HG03439 (cell line): ENCODE measurements around the gene ZNF581.

Experiments used
- ATAC-seq: cut with Tn5 transposase; IDR thresholded peaks from one replicate; pipeline ENCODE4 v1.9.1; 2021; ENCODE audit warnings: mild to moderate bottlenecking, moderate library complexity; ENCODE audit not compliant: unreplicated experiment

The ZNF581 gene

GRCh38 chr19:55625004-55625326 is 18.5 kb upstream of the ZNF581 start:
- no peak for ATAC-seq

DNA sequence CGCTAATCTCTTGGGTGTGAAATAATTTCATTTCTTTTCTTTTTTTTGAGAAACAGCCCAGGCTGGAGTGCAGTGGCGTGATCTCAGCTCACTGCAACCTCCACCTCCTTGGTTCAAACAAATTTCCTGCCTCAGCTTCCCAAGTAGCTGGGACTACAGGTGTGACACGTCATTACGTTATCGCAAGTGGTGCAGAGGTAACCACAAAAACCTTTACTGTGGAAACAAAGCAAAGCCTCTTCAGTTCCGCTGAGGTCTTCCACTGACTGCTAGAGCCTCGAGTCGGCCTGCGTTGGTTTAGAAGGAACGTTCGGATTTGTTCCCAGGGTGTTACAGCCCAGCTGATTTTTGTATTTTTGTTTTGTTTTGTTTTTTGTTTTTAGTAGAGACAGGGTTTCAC is 17.1 kb upstream of the ZNF581 start:
- no peak for ATAC-seq

- ATAC-seq = no peak
Observed at GRCh38 chr19:55632463-55632834, 11.0 kb upstream of the ZNF581 start.

DNA sequence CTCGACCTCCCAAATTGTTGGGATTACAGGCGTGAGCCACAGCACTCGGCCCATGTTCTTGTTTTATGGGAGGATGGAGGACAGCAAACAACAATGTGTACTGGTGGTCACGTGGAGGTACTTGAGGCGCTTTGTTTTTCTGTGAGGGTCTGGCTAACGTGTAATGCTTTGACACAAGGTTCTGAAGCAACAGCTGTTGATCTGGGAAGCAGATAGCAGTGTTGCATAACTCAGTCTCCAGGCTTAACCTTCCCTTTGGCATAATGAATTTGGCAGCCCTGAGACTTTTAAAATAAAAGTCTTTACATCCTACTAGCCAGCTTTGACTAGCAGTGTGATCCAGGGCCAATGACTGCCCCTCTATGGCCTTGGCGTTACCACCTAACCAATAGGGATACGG is 9.6 kb upstream of the ZNF581 start:
- ATAC-seq = no peak

- no peak for ATAC-seq
Observed at GRCh38 chr19:55635334-55635717, 8.1 kb upstream of the ZNF581 start.

DNA sequence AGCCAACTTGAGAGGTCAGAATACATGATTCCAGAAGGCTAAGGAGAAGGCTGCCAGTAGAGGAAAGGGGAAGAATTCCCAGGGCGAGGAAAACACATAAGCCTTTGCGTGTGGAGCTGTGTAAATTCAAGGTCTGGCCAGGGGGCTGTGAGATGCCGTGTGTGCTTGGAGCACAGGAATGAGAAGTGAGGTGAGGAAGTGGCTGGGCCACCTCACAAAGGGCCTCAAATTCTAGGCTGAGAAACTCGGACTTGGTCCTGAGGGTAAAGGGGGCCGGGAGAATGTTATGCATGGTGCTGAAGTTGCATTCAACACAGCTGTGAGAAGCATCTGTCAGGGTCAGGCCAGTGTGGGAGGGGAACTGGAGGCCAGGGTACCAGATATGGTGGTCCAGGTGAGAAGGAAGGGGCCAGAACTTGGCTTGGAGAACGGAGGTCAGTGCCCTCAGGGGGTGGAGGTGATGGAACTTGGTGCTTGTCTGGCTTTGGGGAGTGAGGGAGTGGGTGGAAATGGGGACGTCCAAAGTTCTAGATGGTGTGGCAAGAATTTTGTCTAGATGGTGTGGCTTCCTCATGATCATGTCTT is 7.5 kb upstream of the ZNF581 start:
- ATAC-seq = no peak

DNA sequence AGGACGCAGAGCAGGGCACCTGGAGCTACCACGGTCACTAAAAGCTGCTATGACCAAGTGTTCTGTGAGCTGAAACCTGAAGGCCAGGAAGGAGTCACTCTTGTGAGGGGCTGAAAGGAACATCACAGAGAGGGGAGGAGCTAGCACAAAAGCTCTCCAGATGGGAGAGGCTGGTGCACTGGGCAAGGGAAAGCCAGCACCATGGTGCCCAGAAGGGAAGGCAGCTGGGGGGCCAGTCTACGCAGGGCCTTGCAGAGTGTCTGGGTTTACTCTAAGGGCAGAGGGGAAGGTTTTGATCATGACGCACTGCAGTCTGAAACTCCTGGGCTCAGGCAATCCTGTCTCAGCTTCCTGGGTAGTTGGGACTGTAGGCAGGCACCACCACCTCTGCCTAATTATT is 6.7 kb upstream of the ZNF581 start:
- ATAC-seq = no peak

DNA sequence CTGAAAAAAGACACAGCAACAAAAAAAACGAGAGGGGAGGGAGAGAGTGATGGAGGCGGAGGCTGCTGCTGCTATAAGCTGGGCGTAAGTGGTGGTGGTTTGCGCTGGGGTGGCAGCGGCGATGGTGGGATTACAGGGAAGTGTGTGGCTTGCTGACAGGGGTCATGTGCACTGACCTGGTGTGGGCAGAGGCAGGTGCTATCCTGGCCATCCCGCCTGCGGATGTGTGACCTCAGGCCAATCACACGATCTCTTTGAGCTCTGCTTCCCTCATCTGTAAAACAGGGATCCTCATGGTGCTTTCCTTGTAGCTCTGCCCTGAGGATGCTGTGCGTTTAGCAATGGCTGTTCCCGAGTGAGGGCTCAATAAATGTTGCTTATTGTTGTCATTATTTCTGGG is 5.9 kb upstream of the ZNF581 start:
- no peak for ATAC-seq

- no peak for ATAC-seq
Observed at GRCh38 chr19:55638864-55639359, 4.5 kb upstream of the ZNF581 start.

DNA sequence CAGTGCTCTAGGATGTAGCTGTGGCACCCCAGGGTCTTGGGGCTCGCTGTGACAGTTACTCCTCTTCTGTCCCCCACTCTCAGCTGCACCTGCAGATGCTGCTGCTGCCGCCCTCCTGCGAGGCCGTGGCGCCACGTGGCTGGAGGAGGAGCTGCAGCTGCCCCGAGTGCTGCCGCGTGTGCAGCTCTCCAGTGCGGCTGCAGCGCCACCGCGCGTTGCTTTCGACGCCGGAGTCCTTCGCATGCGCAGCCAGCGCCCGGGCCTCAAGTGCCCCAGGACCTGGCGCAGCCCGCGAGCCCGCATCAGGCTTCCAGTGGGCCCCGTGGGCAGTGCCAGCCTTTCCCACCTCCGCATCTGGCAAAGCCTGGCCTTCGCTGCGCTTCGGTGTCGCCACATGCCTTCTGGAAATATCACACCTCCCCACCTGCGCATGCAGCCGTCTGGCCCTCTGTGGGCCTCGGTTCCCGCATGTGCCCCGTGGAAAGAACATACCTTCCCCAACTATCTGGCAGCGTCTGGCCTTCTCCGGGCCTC is 3.3 kb upstream of the ZNF581 start:
- no peak for ATAC-seq

GRCh38 chr19:55640577-55641425 is 2.6 kb upstream of the ZNF581 start, which contains the start of gene ZNF580:
ZNF580 (plus strand) TSS chr19:55641002; CDS start chr19:55642509, 1,507 bp downstream.
- ATAC-seq = no peak

GRCh38 chr19:55641426-55642152 is 1.9 kb upstream of the ZNF581 start:
- ATAC-seq = no peak

DNA sequence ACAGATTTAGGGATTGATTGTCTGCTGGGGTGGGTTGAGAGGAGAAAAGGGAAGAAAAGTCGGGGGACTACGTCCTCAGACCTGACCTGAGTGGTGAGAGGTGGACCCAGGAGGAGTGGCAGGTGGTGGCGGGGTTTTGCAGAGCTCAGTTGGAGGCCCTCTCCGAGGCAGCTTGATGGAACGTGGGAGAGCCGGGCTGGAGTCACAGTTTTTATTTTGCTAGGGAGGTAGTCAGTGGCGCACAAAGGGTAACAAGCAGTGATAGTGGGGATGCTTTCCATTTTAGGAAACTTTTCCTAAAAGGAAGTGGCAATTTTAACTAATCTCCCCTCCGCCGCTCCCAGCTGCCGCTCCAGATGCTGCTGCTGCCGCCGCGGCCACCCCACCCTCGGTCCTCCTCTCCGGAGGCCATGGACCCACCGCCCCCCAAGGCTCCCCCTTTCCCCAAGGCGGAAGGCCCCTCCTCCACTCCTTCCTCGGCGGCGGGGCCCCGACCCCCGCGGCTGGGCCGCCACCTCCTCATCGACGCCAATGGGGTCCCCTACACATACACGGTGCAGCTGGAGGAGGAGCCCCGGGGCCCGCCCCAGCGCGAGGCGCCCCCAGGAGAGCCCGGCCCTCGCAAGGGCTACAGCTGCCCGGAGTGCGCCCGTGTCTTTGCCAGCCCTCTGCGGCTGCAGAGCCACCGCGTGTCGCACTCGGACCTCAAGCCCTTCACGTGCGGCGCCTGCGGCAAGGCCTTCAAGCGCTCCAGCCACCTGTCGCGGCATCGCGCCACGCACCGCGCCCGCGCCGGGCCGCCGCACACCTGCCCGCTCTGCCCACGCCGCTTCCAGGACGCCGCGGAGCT is 1.1 kb upstream of the ZNF581 start:
- no peak for ATAC-seq

- no peak for ATAC-seq
Observed at GRCh38 chr19:55643887-55644176, 383 bp downstream of the ZNF581 start.

GRCh38 chr19:55644191-55644833 is 863 bp downstream of the ZNF581 start:
- ATAC-seq = no peak

- ATAC-seq = no peak
Observed at GRCh38 chr19:55644842-55645511, 1.5 kb downstream of the ZNF581 start.

GRCh38 chr19:55645512-55645881 is 2.0 kb downstream of the ZNF581 start:
- ATAC-seq = no peak

- no peak for ATAC-seq
Observed at GRCh38 chr19:55646889-55647731, 3.7 kb downstream of the ZNF581 start.
